AG04449 (cell line): ENCODE data around the gene ZNF385C.

Experiments used
- CTCF ChIA-PET: fragments of 350-600 bp; formaldehyde crosslinking; extraction: SDS; loops from one replicate; lab custom pipeline; 2021; ENCODE audit warnings: antibody characterized with exemption; lab: Yijun Ruan, JAX
- POLR2A ChIA-PET: fragments of 400-600, 350-600 bp; formaldehyde crosslinking; extraction: SDS; loops from one replicate; lab custom pipeline; 2020; ENCODE audit warnings: antibody characterized with exemption, inconsistent platforms; lab: Yijun Ruan, JAX
- DNase-seq: peaks from one replicate; pipeline ENCODE4 v3.0.0-alpha.2; 2010; ENCODE audit warnings: low read depth, low spot score
- H3K4me3 ChIP-seq: 2 replicates; pipeline ENCODE4 v1.5.1; 2011; ENCODE audit warnings: low read depth, mild to moderate bottlenecking, control low read depth, low read length
- TF ChIP-seq, protein P1 (sequence below): IDR thresholded peaks from one replicate; pipeline ENCODE4 v1.5.1; 2011; ENCODE audit warnings: mild to moderate bottlenecking, moderate library complexity, low read length, control low read depth, inconsistent platforms; ENCODE audit not compliant: insufficient read depth; ENCODE audit errors: missing control alignments

The ZNF385C gene

DNA sequence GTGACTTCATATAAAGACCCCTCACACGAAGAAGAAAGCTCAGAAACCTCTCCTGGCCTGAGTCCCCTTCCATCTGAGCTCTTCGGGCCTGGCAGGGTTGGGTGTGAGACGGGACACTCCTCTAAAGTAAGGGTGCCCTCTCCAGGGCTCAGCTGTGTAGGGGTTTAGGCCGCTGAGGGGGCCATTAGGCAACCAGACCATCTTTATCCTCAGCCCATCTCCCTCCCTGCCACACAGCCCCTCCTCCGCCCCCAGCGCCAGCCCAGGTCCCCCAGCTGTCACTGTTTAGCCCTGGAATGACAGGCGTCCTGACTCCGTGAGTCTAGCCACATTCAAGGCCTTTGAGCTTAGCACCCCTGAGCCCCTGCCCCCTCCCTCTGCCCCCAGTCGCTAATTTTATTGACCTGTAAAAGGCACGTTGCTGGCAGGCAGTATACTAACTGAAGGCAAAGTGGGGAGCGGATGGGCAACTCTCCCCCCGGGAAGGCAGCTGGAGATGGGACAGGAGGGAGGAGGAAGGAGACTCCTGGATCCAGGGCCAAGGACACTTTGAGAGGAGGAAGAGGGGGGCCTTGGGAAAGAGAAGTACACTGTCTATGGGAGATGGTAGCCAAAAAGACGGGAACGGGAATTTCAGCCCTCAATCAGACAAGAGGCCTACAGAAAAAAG, 592 bp upstream of the ZNF385C start:
- POLR2A ChIA-PET: interaction anchor here (0.9 kb wide), 1 partner anchor 22 kb away, joined by 4 read pairs; the partner anchor contains the start of gene KAT2A
- CTCF ChIA-PET: interaction anchor here (1.1 to 25.6 kb wide), 5 partner anchors 19 to 136 kb away, joined by 3 to 451 read pairs (median 10); partner anchors contain the start of genes DNAJC7 and NKIRAS2
- H3K4me3 ChIP-seq: no peak overlapping the region
- TF ChIP-seq, protein P1, sequence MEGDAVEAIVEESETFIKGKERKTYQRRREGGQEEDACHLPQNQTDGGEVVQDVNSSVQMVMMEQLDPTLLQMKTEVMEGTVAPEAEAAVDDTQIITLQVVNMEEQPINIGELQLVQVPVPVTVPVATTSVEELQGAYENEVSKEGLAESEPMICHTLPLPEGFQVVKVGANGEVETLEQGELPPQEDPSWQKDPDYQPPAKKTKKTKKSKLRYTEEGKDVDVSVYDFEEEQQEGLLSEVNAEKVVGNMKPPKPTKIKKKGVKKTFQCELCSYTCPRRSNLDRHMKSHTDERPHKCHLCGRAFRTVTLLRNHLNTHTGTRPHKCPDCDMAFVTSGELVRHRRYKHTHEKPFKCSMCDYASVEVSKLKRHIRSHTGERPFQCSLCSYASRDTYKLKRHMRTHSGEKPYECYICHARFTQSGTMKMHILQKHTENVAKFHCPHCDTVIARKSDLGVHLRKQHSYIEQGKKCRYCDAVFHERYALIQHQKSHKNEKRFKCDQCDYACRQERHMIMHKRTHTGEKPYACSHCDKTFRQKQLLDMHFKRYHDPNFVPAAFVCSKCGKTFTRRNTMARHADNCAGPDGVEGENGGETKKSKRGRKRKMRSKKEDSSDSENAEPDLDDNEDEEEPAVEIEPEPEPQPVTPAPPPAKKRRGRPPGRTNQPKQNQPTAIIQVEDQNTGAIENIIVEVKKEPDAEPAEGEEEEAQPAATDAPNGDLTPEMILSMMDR: no peak
- DNase-seq: no peak

DNA sequence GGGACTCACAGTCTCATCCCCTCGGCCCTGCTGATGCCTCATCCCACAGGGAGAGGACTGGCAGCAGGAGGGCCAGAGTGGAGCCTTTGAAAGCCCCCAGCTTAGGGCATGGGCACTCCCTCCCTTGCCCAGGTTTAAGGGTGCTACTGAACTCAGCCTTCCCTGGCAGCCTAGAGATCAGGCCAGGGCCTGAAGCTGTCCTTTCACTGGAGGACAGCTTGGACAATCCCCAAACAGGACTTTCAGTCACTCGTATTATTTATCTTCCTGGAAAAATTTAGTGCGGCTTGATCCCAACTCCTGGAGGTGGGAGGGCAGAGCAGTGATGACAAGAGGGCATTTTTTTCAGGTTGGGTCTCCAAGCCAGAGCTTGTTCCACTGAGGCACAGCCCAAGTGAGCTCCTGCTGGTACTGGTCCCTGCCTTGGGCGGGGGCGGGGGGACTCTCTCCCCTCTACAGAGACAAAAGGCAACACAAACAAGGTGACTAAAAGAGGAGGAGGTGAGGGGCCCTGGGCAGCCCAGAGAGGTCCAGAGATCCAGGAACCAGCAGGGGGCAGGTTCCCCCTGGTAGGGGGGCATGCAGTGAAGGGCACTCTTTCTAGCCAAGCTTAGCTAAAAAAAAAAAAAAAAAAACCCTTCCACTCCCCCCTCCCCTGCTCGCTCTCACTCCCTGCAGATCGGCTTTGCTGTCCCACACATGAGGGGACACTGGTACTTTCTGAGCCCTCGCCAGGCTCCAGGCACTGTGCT, 1.7 kb downstream of the ZNF385C start:
- CTCF ChIA-PET: interaction anchor here (1.0 to 2.7 kb wide), 6 partner anchors 11 to 76 kb away, joined by 3 to 14 read pairs (median 5); partner anchors contain the start of gene NKIRAS2
- TF ChIP-seq, protein P1: no peak
- no peak for DNase-seq
- H3K4me3 ChIP-seq: no peak overlapping the region
- POLR2A ChIA-PET: interaction anchor here (0.7 kb wide), 1 partner anchor 57 kb away, joined by 3 read pairs; no protein-coding TSS in a partner anchor

DNA sequence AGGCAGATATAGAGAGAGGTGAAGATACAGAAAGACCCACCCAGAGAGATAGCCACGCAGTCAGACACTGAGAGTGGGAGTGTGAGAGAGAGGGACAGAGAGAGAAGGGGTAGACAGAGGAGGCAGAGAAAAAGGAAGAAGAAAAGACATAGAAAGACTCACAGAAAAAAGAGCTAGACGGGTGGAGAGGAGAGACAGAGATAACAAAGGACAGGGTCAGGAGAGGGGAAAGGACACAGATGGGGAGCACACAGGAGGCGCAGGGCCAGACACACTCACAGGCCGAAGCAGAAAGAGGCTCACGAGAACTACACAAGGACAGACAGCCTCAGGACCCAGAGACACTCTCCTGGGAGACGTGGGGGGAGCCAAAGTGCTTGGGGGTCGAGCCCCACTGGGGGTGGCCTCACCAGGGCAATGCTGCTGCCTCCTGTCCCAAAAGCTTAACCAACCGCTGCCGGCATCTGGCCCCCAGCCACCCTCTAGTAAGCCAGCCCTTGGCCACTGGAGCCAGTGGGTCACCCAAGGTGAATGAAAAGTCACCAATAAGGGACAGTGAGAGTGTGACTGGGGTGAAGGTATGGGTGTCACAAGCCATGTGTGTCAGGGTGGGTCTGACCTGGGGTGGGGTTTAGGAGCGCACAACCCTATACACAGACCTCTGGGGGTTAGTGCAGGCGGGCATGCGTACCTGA, 3.8 kb downstream of the ZNF385C start:
- CTCF ChIA-PET: interaction anchor here (1.4 kb wide), 1 partner anchor 35 kb away, joined by 3 read pairs; no protein-coding TSS in a partner anchor
- TF ChIP-seq, protein P1: no peak
- POLR2A ChIA-PET: no interaction called here
- no peak for DNase-seq
- H3K4me3 ChIP-seq: no peak overlapping the region

DNA sequence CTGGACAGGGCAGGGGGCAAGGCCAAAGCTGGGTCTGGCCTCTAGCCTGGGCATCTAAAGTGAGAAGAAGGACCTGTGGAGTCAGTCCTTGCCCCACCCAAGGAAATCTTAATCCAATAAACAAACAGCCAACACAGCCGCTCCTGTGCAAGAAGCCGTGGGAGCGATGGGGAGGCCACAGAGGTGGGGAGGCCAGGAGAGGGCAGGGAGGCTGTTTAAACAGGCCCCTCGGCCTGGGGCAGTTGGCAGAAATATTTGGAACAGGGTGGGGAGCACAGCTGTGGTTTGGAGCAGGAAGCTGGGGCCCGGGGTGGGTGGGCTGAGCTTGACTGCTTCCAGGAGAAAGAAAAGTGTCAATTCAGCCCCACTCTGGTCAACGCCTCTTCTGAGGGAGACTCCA, 5.3 kb downstream of the ZNF385C start:
- CTCF ChIA-PET: interaction anchor here (1.1 to 1.5 kb wide), 4 partner anchors 8 to 33 kb away, joined by 3 to 5 read pairs (median 4); no protein-coding TSS in a partner anchor
- H3K4me3 ChIP-seq: no peak overlapping the region
- POLR2A ChIA-PET: no interaction called here
- TF ChIP-seq, protein P1: no peak
- no peak for DNase-seq

DNA sequence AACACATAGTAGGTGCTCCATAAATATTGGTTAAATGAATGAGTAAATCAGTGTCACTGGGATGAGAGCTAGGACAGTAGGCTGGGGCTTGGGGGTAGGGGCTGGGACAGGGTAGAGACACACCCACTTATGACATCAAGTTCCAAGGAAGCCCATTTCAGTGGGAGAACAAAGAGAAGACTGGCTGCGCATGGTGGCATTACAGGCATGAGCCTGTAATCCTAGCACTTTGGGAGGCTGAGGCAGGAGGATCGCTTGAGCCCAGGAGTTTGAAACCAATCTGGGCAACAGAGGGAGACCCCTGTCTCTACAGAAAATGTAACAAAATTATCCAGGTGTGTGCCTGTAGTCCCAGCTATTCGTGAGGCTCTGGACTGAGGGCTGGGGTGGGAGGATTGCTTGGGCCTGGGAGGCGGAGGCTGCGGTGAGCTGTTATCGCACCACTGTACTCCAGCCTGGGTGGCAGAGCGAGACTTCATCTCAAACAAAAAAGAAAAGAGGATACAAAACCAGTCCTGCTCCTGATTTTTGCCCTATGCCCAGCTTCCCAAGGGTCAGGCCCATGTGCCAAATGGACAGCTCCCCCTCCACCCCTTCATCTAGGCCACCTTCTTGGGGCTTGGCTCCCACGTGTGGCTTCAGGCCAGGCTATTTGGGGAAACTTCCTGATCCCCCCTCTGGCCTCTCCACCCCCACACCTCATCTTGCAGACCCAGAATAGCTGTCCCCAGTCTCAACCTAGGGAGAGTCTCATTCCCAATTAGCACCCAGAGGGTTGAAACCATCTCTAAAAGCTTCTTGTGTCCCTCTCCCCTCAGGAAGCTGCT, 7.1 kb downstream of the ZNF385C start:
- H3K4me3 ChIP-seq: no peak overlapping the region
- DNase-seq: no peak
- CTCF ChIA-PET: interaction anchor here (0.9 to 3.0 kb wide), 6 partner anchors 10 to 66 kb away, joined by 3 to 13 read pairs (median 5); no protein-coding TSS in a partner anchor
- TF ChIP-seq, protein P1: no peak
- POLR2A ChIA-PET: no interaction called here
